H1 (cell line): ENCODE data around the gene PDGFD. TPM values are rescaled to one million over a fixed set of nuclear protein-coding genes. Genes with fewer than 3 reads are reported as not detected.

Experiments
- BCL11A ChIP-seq, 2 experiments: IDR thresholded peaks; one replicate each; pipeline ENCODE4 v1.6.1; 2011; ENCODE audit warnings: low read depth in 2 of 2, low read length in 2 of 2, mild to moderate bottlenecking in 2 of 2
- CBX8 ChIP-seq: fragments of 300-800, 300-1000 bp; sonication (generic); IDR thresholded peaks from 2 replicates; pipeline ENCODE4 v1.7.1; 2016; ENCODE audit warnings: low read depth, low read length, borderline replicate concordance
- MAX ChIP-seq: IDR thresholded peaks from 2 replicates; pipeline ENCODE4 v1.6.1; 2012; ENCODE audit warnings: inconsistent platforms
- POLR2AphosphoS5 ChIP-seq: IDR thresholded peaks from 2 replicates; pipeline ENCODE4 v1.6.1; 2011; ENCODE audit warnings: low read depth, low read length
- SAP30 ChIP-seq: fragments of 300-600 bp; sonication (generic); IDR thresholded peaks from 2 replicates; pipeline ENCODE4 v1.7.1; 2012; ENCODE audit warnings: low read length, moderate library complexity, mild to moderate bottlenecking, inconsistent platforms; ENCODE audit not compliant: insufficient read depth, insufficient replicate concordance
- TCF12 ChIP-seq: IDR thresholded peaks from 2 replicates; pipeline ENCODE4 v1.6.1; 2011; ENCODE audit warnings: low read depth, mild to moderate bottlenecking, low read length
- polyA plus RNA-seq, 7 experiments: library from polyadenylated mRNA; depleted of rRNA in 3 of 7; stranded (reverse) in 5 of 7; unstranded in 2 of 7; fragments of >200 nt in 5 of 7; fragments of 200-250 nt in 2 of 7; gene quantifications; 1 replicate in 5 of 7; 2 replicates in 1 of 7; 4 replicates in 1 of 7; pipeline versions ENCODE4 v1.2.1 to v1.2.3, GENCODE V29; 2011 to 2013; ENCODE audit warnings: missing spikeins in 2 of 7, mixed read lengths in 2 of 7
- total RNA-seq: library from RNA; stranded (reverse); fragmentation: NEBNext Ultra II Directional; extraction: Animal tissue kit (Norgen Biotek cat#: 25700); gene quantifications from 2 replicates; pipeline ENCODE4 v1.2.1, GENCODE V29; 2021

Gene PDGFD
- total and polyA plus RNA-seq, 2 of the 8 experiments (the other 6 are each of a cell fraction or from before 2014, with no cell fraction given): 1.1 to 3.9 TPM

GRCh38 chr11:103880968-103881367, 283.0 kb downstream of the PDGFD start (continued):
- TF ChIP-seq BCL11A (IDR thresholded peaks at IDR 0.05; ENCODE audit: low read depth in 2 of 2, low read length in 2 of 2) (no peak), MAX (no peak), SAP30 (no peak), CBX8 (no peak), POLR2AphosphoS5 (no peak), TCF12 (no peak)
- TF ChIP-seq, all 59 proteins: peak for 0
